Measurements from ENCODE around the gene MEF2D.

DNA sequence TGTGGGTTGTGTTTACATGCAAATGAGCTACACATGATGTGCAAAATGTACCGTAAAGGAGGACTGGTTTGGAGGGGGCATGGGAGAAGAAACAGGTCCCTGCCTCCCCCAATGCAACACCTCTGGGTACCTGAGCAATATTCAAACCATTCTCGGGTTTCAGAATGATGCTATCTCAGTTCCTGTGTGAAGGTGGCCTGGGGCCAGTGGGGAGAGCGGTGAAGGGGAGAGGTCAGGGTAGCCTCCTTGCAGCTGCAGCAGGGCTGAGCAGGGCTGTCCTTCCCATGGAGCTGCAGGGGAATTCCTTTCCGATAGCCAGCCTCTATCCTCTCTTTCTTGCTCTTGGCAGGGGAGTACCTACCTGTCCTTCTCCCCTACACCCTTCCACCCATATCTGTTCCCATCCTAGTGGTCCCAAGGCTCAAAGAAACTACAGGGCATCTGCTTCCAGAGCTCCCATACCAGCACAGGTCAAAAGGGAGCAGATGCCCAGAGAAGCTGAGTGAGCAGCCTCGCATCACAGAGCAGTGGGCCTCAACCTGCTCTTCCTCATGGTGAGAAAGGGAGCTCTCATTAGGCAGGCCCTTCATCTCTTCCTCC lies 11.9 kb downstream of the MEF2D start:
- TF ChIP-seq, protein P1, sequence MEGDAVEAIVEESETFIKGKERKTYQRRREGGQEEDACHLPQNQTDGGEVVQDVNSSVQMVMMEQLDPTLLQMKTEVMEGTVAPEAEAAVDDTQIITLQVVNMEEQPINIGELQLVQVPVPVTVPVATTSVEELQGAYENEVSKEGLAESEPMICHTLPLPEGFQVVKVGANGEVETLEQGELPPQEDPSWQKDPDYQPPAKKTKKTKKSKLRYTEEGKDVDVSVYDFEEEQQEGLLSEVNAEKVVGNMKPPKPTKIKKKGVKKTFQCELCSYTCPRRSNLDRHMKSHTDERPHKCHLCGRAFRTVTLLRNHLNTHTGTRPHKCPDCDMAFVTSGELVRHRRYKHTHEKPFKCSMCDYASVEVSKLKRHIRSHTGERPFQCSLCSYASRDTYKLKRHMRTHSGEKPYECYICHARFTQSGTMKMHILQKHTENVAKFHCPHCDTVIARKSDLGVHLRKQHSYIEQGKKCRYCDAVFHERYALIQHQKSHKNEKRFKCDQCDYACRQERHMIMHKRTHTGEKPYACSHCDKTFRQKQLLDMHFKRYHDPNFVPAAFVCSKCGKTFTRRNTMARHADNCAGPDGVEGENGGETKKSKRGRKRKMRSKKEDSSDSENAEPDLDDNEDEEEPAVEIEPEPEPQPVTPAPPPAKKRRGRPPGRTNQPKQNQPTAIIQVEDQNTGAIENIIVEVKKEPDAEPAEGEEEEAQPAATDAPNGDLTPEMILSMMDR (IDR thresholded peaks at IDR 0.05): no peak
- no peak for TF ChIP-seq POLR2A (IDR thresholded peaks at IDR 0.05)
